Suprapubic skin (tissue), 4 donors: ENCODE results near the gene UBE2R2.

Experiments used
- CTCF ChIP-seq, 2 donors: fragments of 200-600 bp in 1 of 2; fragments of 450-650 bp in 1 of 2; sonication (generic) in 1 of 2; IDR thresholded peaks; one replicate each; pipeline ENCODE4 v1.5.1; 2016 to 2019; ENCODE audit warnings: antibody characterized with exemption in 2 of 2, mild to moderate bottlenecking in 1 of 2, moderate library complexity in 1 of 2
- EP300 ChIP-seq: sonication (generic); formaldehyde crosslinking; IDR thresholded peaks from one replicate; pipeline ENCODE4 v1.6.1; 2017; ENCODE audit warnings: antibody characterized with exemption
- POLR2A ChIP-seq, 2 donors: fragments of 450-650 bp; IDR thresholded peaks; one replicate each; pipeline ENCODE4 v1.6.1; 2017; ENCODE audit warnings: antibody characterized with exemption in 2 of 2, mild to moderate bottlenecking in 2 of 2, moderate library complexity in 2 of 2
- POLR2AphosphoS5 ChIP-seq, 3 donors: sonication (generic); formaldehyde crosslinking; IDR thresholded peaks; one replicate each; pipeline ENCODE4 v1.6.1; 2017; ENCODE audit warnings: antibody characterized with exemption in 3 of 3

GRCh38 chr9:33850267-33850629 is 33.3 kb downstream of the UBE2R2 start:
- TF ChIP-seq POLR2A (IDR thresholded peaks at IDR 0.05) (no peak), CTCF (IDR thresholded peaks at IDR 0.05) (no peak), POLR2AphosphoS5 (IDR thresholded peaks at IDR 0.05) (no peak), EP300 (no peak)
